KMS-11 (cell line): ENCODE data around the gene PARP3.

Source experiments
- H2AFZ ChIP-seq: fragments of 200-600 bp; sonication (generic); 2 replicates; pipeline ENCODE4 v1.6.1; 2016; ENCODE audit warnings: antibody characterized with exemption, mixed run types, low read depth
- H3K27ac ChIP-seq: fragments of 200-600 bp; sonication (generic); 2 replicates; pipeline ENCODE4 v1.6.1; 2016; ENCODE audit warnings: mild to moderate bottlenecking, mixed run types
- H3K27me3 ChIP-seq: fragments of 200-600 bp; sonication (generic); 2 replicates; pipeline ENCODE4 v1.6.1; 2017; ENCODE audit warnings: mild to moderate bottlenecking, low read depth, mixed run types, moderate library complexity; ENCODE audit not compliant: insufficient read depth
- H3K36me3 ChIP-seq: fragments of 200-600 bp; sonication (generic); 2 replicates; pipeline ENCODE4 v1.6.1; 2017; ENCODE audit warnings: mild to moderate bottlenecking, mixed run types; ENCODE audit not compliant: insufficient read depth
- H3K4me1 ChIP-seq: fragments of 200-600 bp; sonication (generic); 2 replicates; pipeline ENCODE4 v1.6.1; 2016; ENCODE audit warnings: mild to moderate bottlenecking, low read depth, mixed run types; ENCODE audit not compliant: poor library complexity, severe bottlenecking
- H3K4me2 ChIP-seq: fragments of 200-600 bp; sonication (generic); 2 replicates; pipeline ENCODE4 v1.7.0; 2016; ENCODE audit warnings: mild to moderate bottlenecking, mixed run types
- H3K4me3 ChIP-seq: fragments of 200-600 bp; sonication (generic); IDR thresholded peaks from 2 replicates; pipeline ENCODE4 v1.6.1; 2017; ENCODE audit warnings: low read depth, low read length, mixed read lengths; ENCODE audit not compliant: insufficient read depth
- H3K79me2 ChIP-seq: fragments of 200-600 bp; sonication (generic); 2 replicates; pipeline ENCODE4 v1.6.1; 2016; ENCODE audit warnings: low read depth, mixed run types; ENCODE audit not compliant: insufficient read depth
- H3K9ac ChIP-seq: fragments of 200-600 bp; sonication (generic); 2 replicates; pipeline ENCODE4 v1.6.1; 2016; ENCODE audit warnings: mild to moderate bottlenecking, mixed run types
- H4K20me1 ChIP-seq: fragments of 200-600 bp; sonication (generic); 2 replicates; pipeline ENCODE4 v1.6.1; 2016; ENCODE audit warnings: mild to moderate bottlenecking, mixed run types; ENCODE audit not compliant: insufficient read depth
- CTCF ChIP-seq: fragments of 200-600 bp; sonication (generic); conservative IDR thresholded peaks from 2 replicates; pipeline ENCODE4 v1.6.1; 2017; ENCODE audit warnings: low read depth, mild to moderate bottlenecking, antibody characterized with exemption, low read length, moderate library complexity, mixed read lengths

PARP3 gene

DNA sequence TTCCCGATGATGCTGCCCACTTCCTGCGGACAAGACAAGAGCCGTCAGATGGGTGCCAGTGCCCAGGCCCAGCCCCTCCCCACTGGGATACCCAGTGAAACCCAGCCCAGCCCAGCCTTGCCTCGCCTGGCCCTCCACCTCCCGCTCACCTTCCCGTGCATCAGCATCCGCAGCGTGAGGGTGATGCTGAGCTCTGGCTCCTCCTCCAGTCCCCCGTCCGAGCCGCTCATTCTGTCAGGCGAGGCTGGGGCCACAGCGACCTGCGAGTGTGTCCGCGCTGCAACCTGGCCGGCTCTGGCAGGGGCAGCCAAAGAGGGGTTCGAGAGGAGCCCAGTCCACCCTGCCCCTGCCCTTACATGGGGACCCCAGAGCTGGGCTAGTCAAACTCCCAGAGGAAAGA lies 18.8 kb downstream of the PARP3 start:
- Histone ChIP-seq H2AFZ (no peak overlapping the region), H3K27ac (no peak overlapping the region), H4K20me1 (no peaks in the 10 kb centered on the region), H3K4me2 (no peak overlapping the region), H3K4me3 (no peak overlapping the region), H3K9ac (no peak overlapping the region), H3K36me3 (no peaks in the 10 kb centered on the region), H3K4me1 (no peaks in the 10 kb centered on the region), H3K79me2 (no peaks in the 10 kb centered on the region), H3K27me3 (no peaks in the 10 kb centered on the region)
- TF ChIP-seq CTCF, result no peak

DNA sequence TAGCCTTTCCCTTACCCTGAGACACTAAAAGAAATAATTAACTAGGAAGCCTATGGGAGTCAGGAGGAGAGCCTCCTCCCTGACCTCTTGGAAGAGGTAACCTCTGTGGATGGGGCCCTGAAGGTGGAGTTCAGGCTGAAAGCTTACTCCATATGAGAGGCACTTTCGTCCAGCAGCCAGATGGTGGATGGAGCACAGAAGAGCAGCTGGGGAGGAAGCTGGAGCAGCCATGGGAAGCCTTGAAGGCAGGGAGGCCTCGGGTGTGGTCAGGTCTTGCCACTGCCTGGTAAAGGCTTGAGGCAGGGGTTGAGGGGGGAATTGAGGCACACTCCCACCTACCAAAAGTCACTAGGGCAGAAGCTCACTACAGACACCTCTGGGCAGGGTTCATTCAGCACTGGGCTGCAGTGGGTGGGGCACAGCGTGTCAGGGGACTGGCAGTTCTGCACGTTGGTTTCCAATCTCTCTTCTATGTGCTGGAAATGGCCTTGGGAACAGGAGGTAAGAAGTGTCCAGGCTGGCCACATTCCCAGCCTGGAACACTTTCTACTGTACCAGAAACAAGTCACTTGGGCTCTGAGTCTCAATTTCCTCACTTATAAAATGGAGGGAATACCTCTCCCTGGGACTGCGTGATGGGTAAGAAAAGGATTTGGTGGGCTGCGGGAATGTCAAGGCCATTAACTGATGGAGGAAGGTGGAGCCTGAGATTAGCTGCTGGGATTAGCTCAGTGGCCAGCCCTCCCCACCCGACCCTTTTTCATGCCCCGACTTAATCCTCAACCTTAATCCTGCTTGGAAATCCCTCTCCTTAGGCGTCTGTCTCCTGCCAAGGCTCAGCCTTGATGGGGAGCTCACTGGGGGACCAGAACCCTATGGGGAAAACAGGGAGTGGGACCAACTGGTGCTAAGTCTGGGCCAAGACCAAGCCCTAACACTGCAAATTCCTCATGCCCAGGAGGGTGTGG lies 19.7 kb downstream of the PARP3 start:
- no peaks in the 10 kb centered on the region for H3K36me3 ChIP-seq
- H3K4me3 ChIP-seq, result no peak overlapping the region
- H3K9ac ChIP-seq, result no peak overlapping the region
- no peak for TF ChIP-seq CTCF
- no peaks in the 10 kb centered on the region for H4K20me1 ChIP-seq
- H3K4me1 ChIP-seq, result no peaks in the 10 kb centered on the region
- H3K4me2 ChIP-seq, result no peak overlapping the region
- no peaks in the 10 kb centered on the region for H3K27me3 ChIP-seq
- no peak overlapping the region for H2AFZ ChIP-seq
- H3K79me2 ChIP-seq, result no peaks in the 10 kb centered on the region
- H3K27ac ChIP-seq, result no peak overlapping the region

DNA sequence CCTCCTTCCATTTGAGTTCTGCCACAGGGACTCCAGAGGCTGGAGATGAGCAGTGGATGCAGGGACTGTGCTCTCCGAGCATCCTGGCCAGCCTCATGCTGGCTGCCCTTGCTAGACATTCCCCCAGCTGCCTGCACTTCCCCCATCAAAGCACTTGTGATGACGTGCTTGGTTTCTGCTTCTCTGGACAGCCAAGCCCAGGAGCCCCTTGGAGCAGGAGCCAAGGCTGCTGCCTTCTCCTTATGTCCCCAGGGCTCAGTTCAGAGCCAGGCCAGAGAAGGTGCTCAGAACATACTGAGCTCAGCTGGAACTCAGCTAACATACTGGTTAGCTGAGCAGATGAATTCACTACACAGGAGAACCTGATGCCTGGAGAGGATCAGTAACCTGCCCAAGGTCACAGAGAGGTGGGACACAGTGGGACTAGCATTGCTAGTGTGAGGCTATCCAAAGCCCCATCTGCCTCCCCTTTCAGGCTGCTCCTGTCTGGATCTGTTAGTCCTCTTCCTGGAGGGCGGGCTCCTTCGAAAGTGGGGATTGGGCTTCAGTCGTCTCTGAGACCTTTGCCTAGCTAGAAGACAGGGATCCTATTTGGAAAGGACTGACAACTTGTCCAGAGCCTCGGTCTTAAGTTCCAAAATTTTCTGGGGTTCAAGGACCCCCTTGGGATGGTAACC lies 20.8 kb downstream of the PARP3 start:
- no peak for TF ChIP-seq CTCF
- Histone ChIP-seq H3K27me3 (no peaks in the 10 kb centered on the region), H3K27ac (no peak overlapping the region), H3K9ac (no peak overlapping the region), H3K36me3 (no peaks in the 10 kb centered on the region), H3K4me2 (no peak overlapping the region), H3K4me3 (no peak overlapping the region), H4K20me1 (no peaks in the 10 kb centered on the region), H2AFZ (no peak overlapping the region), H3K4me1 (no peaks in the 10 kb centered on the region), H3K79me2 (no peaks in the 10 kb centered on the region)

DNA sequence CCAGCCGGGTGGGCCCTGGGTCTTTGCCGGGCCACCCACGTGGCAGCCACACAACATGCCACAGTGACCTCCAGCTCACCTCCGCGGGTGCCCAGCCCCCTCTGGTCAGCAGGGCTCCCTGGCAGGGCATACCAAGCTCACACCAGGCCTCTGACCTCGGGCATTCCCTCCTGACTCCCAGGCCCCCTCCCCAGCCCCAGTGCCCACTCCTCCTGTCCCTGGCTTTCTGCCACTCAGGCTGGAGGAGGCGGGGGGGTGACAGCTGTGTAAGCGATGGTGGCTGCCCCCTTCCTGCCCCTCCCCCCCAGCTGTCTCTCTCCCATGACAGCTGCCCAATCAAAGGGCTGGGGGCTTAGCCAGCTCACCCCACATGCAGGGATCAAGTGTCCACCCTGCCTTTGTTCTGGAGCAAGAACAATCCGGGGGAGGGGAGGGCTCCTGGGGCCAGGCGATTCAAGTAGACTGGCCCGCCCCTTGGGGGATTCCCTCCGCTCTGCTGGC lies 21.8 kb downstream of the PARP3 start:
- Histone ChIP-seq H3K36me3 (no peaks in the 10 kb centered on the region), H3K4me3 (no peak overlapping the region), H4K20me1 (no peaks in the 10 kb centered on the region), H3K4me2 (no peak overlapping the region), H3K4me1 (no peaks in the 10 kb centered on the region), H3K27ac (no peak overlapping the region), H2AFZ (no peak overlapping the region), H3K27me3 (no peaks in the 10 kb centered on the region), H3K79me2 (no peaks in the 10 kb centered on the region), H3K9ac (no peak overlapping the region)
- TF ChIP-seq CTCF, result no peak
